PFSK-1 (cell line): ENCODE results near the gene CLPTM1L.

ENCODE experiments used
- FOXP2 ChIP-seq: optimal IDR thresholded peaks from 2 replicates; pipeline ENCODE3; 2011; ENCODE audit warnings: borderline replicate concordance, control low read depth, inconsistent platforms; ENCODE audit not compliant: insufficient read depth; ENCODE audit errors: extremely low read length, extremely low read depth
- POLR2AphosphoS5 ChIP-seq: IDR thresholded peaks from 2 replicates; pipeline ENCODE4 v1.6.1; 2012; ENCODE audit warnings: low read depth, mild to moderate bottlenecking, control low read depth, low read length, moderate library complexity
- REST ChIP-seq, 2 experiments: IDR thresholded peaks; 2 replicates each; pipeline versions ENCODE4 v1.6.1 to v1.8.0; 2011 to 2012; ENCODE audit warnings: low read depth in 2 of 2, low read length in 2 of 2, control low read depth in 1 of 2, inconsistent platforms in 1 of 2, mild to moderate bottlenecking in 1 of 2, moderate library complexity in 1 of 2; ENCODE audit not compliant: insufficient read depth in 1 of 2
- SIN3A ChIP-seq: IDR thresholded peaks from 2 replicates; pipeline ENCODE4 v1.6.1; 2012; ENCODE audit warnings: mild to moderate bottlenecking, low read length, moderate library complexity, borderline replicate concordance; ENCODE audit not compliant: insufficient read depth
- TAF1 ChIP-seq: IDR thresholded peaks from 2 replicates; pipeline ENCODE4 v1.6.1; 2012; ENCODE audit warnings: low read length, control low read depth, borderline replicate concordance; ENCODE audit not compliant: insufficient read depth

Gene CLPTM1L

DNA sequence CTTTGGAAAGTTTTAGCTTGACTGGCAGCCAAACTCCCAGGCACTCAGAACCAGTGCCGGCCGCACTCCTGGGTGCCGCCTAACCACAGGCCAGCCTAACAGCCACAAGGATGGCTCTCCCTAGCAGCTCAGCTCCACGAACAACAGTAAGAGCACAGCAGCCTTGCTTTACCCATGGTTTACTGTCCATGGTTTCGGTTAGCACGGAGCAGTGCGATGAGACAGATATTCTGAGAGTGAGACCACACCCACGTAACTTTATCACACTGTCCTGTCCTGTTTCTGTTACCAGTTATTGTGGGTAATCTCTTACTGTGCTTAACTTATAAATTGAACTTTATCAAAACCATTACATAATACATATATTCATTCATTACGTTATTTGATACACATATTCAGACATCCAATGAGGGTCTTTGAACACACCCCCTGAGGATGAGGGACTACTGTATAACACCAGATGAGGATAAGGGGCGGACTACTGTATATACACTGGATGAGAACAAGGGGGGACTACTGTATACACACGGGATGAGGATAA is 12.4 kb downstream of the CLPTM1L start:
- TF ChIP-seq TAF1 (no peak), REST (IDR thresholded peaks at IDR 0.05; ENCODE audit: insufficient read depth in 1 of 2, low read depth in 2 of 2, low read length in 2 of 2) (no peak), POLR2AphosphoS5 (no peak), FOXP2 (no peak), SIN3A (no peak)

- TF ChIP-seq REST (IDR thresholded peaks at IDR 0.05; ENCODE audit: insufficient read depth in 1 of 2, low read depth in 2 of 2, low read length in 2 of 2) = no peak
- TF ChIP-seq TAF1 = no peak
- no peak for TF ChIP-seq FOXP2
- TF ChIP-seq SIN3A = no peak
- no peak for TF ChIP-seq POLR2AphosphoS5
Measured at GRCh38 chr5:1331861-1332405, 13.0 kb downstream of the CLPTM1L start.

DNA sequence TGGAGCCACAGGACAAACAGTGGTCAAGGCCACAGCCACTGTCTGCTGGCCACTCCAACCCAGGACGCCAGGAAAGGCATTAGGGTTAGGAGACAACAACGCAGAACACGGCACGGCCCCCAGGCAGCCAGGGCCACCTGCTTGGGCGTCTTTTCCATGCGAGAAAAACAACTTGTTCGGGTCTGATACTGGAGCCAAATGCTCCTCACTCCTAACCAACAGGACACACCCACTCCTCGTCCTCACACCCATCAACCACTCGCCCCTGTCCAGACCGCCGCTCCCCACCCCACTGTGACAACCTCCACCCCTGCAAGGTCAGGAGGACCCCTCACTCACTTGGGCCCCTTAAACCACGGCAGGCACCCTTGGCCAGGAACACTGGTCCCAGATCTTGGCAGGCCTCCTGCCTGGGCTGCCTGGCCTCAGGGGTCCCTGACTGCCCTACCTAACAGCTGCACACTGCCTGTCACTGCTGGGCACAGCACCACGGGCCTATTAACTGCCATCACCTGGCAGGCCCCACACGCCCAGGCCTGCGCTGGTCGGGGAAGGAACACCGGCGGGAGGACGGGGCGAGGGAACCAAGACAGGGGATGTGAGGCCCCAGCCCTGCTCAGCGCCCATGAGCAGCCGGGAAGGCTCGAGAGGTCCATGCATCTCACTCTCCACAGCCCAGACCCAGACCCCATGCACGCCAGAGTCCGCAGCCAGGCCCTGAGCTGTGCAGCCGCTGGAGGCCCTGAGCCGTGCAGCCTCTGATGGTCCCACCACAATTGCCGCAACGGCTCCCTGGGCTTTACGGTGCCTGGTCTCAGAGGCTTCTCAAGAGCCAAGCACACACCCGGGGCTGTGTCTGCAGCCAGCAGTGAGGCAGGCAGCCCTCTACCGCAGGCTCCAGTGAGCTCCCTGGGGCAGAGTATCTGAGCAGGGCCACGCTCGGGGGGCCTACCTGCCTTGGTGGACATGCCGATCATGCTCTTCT is 13.8 kb downstream of the CLPTM1L start:
- TF ChIP-seq FOXP2 (no peak), POLR2AphosphoS5 (no peak), REST (IDR thresholded peaks at IDR 0.05; ENCODE audit: insufficient read depth in 1 of 2, low read depth in 2 of 2, low read length in 2 of 2) (no peak), SIN3A (no peak), TAF1 (no peak)

- TF ChIP-seq SIN3A (no peak), REST (IDR thresholded peaks at IDR 0.05; ENCODE audit: insufficient read depth in 1 of 2, low read depth in 2 of 2, low read length in 2 of 2) (no peak), POLR2AphosphoS5 (no peak), FOXP2 (no peak), TAF1 (no peak)
Measured at GRCh38 chr5:1330146-1330846, 14.6 kb downstream of the CLPTM1L start.
